Colonic mucosa (tissue), 4 donors: ENCODE measurements around the gene ESRP2. TPM values are rescaled to one million over a fixed set of nuclear protein-coding genes. Genes with fewer than 3 reads are reported as not detected.

Experiments
- DNase-seq: peaks from one replicate; pipeline ENCODE4 v3.0.0-alpha.2; 2020
- H3K27ac ChIP-seq: fragments of 200-600 bp; one replicate; pipeline ENCODE4 v1.8.0; 2021
- H3K27me3 ChIP-seq: fragments of 200-600 bp; one replicate; pipeline ENCODE4 v1.8.0; 2021
- H3K36me3 ChIP-seq: fragments of 200-600 bp; one replicate; pipeline ENCODE4 v1.8.0; 2021
- H3K4me1 ChIP-seq: fragments of 200-600 bp; one replicate; pipeline ENCODE4 v1.8.0; 2021; ENCODE audit warnings: mild to moderate bottlenecking
- H3K4me3 ChIP-seq: fragments of 200-600 bp; one replicate; pipeline ENCODE4 v1.8.0; 2021
- H3K9ac ChIP-seq, 2 donors: one replicate each; pipeline ENCODE4 v1.7.0; 2013; ENCODE audit warnings: control low read depth in 2 of 2, low read depth in 2 of 2, low read length in 2 of 2
- H3K9me3 ChIP-seq: fragments of 200-600 bp; one replicate; pipeline ENCODE4 v1.8.0; 2021
- intact Hi-C: fragments of 100-400 bp; cut with DNase I; formaldehyde crosslinking; loops from one replicate; pipeline ENCODE4 v1.14.1; 2022
- total RNA-seq, 2 donors: library from RNA; stranded (reverse); fragmentation: NEBNext Ultra II Directional in 1 of 2; extraction: Animal tissue kit (Norgen Biotek cat#: 25700) in 1 of 2; gene quantifications; one replicate each; pipeline ENCODE4 v1.2.1, GENCODE V29; 2021
- TF ChIP-seq, protein P1 (sequence below): fragments of 200-600 bp; IDR thresholded peaks from one replicate; pipeline ENCODE4 v1.8.0; 2022; ENCODE audit warnings: antibody characterized with exemption, mild to moderate bottlenecking
- donor health status: healthy.
- donor health status: DM: no; HTN: no; CAD: no.
- donor health status: DM: no; HTN: no; CAD: no.

The ESRP2 gene
- total RNA-seq, 2 donors from 2014 or later, result 76.6 to 119 TPM

DNA sequence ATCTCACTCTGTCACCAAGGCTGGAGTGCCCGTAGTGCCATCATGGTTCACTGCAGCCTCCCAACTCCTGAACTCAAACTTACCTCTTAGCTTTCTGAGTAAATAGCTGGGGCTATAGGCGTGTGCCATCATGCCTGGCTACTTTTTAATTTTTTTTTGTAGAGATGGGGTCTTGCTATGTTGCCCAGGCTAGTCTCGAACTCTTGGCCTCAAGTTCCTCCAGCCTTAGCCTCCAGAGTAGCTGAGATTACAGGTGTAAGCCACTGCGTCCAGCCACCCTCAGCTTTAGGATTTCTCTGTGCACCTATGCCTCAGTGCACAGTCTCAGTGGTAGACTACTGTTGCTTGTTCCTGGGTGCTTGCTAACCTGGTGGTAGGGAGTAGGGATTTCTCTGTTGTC lies 33.9 kb upstream of the ESRP2 start:
- Histone ChIP-seq H3K9me3 (no peaks in the 10 kb centered on the region), H3K4me3 (no peak overlapping the region), H3K27ac (no peak overlapping the region), H3K4me1 (peaks cover 12% of the 10 kb centered on the region), H3K36me3 (no peaks in the 10 kb centered on the region), H3K27me3 (no peaks in the 10 kb centered on the region), H3K9ac (no peak overlapping the region)
- intact Hi-C loops, result no loop called here
- no peak for DNase-seq
- TF ChIP-seq, protein P1, sequence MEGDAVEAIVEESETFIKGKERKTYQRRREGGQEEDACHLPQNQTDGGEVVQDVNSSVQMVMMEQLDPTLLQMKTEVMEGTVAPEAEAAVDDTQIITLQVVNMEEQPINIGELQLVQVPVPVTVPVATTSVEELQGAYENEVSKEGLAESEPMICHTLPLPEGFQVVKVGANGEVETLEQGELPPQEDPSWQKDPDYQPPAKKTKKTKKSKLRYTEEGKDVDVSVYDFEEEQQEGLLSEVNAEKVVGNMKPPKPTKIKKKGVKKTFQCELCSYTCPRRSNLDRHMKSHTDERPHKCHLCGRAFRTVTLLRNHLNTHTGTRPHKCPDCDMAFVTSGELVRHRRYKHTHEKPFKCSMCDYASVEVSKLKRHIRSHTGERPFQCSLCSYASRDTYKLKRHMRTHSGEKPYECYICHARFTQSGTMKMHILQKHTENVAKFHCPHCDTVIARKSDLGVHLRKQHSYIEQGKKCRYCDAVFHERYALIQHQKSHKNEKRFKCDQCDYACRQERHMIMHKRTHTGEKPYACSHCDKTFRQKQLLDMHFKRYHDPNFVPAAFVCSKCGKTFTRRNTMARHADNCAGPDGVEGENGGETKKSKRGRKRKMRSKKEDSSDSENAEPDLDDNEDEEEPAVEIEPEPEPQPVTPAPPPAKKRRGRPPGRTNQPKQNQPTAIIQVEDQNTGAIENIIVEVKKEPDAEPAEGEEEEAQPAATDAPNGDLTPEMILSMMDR, result no peak

DNA sequence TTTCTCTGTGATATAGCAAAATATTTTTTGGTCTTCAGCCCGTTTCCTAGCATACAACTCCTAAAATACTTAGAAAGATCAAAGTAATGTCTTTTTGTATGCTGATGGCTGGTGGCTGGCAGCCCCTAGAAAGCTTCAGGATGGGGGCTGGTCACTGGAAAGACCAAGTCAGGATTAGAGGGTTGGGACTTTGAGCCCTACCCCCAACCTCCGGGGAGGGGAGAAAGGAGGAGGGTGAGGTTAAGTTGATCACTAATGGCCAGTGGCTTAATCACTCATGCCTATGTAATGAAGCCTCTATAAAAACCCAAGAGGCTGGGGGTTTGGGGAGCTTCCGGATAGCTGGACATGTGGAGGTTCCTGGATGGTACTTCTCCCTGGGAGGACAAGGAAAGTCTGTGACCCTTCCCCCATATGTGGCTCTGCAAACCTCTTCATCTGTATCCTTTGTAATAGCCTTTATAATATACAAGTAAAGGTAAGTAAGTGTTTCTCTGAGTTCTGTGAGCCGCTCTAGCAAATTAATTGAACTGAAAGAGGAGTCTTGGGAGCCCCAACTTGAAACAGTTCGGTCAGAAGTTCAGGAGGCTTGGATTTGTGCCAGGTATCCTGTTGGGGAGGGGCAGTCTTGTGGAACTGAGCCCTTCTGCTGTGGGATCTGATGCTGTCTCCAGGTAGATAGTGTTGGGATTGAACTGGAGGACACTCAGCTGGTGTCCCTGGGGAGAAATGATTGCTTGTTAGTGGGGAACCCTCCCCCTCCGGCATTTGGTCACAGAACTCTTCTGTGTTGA lies 31.9 kb upstream of the ESRP2 start:
- peak; percentile 61 for DNase-seq
- intact Hi-C loops, result no loop called here
- no peak overlapping the region for H3K27ac ChIP-seq
- no peaks in the 10 kb centered on the region for H3K9me3 ChIP-seq
- no peaks in the 10 kb centered on the region for H3K36me3 ChIP-seq
- H3K27me3 ChIP-seq, result no peaks in the 10 kb centered on the region
- H3K4me1 ChIP-seq, result peaks cover 12% of the 10 kb centered on the region
- TF ChIP-seq, protein P1, result no peak
- no peak overlapping the region for H3K9ac ChIP-seq
- H3K4me3 ChIP-seq, result no peak overlapping the region

DNA sequence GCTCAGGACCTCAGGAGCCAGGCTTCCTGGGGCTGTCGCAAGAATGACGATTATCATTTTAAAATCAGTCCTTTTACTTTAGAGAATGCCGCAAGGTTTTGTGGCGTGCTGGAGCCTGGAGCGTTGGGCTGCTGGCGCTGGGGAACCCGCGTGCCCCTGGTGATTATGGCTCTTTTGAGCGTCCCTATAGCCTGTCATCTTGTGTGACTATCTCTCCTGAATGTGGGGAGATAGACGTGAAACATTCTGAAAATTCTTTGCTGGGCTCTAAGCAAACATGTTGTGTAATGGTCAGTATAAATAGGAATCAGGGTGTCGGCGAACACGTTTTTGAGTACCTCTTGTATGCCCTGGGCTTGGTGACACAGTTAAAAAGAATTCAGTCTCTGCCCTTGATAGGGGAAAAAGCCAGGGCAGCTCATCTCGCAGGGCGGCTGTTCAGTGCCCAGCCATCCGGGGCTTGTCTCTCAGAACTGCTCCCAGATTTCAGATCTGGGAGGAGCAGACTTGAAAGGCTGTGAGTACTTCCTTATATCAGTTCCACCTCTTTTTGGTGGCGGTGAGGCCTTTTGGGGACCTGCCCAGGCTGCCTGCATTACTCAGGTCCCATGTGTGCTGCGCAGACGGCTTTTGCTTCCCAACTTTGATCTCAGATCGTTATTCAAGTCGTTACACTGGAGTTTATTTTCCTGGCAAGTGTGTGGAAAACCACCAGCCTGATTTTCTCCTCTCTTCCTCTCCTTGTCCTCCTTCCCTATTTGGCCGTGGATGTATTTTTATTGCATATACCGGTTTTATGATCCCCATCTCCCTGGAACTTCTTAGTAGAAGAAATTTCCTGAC lies 29.4 kb upstream of the ESRP2 start:
- Histone ChIP-seq H3K36me3 (no peaks in the 10 kb centered on the region), H3K27ac (peak overlapping the region; percentile 91), H3K4me3 (peak overlapping the region; percentile 83), H3K9me3 (no peaks in the 10 kb centered on the region), H3K9ac (peak overlapping the region; percentile 98), H3K27me3 (no peaks in the 10 kb centered on the region), H3K4me1 (peaks cover 6% of the 10 kb centered on the region)
- TF ChIP-seq, protein P1, result no peak
- peak; percentile 80 for DNase-seq
- intact Hi-C loops, result no loop called here

DNA sequence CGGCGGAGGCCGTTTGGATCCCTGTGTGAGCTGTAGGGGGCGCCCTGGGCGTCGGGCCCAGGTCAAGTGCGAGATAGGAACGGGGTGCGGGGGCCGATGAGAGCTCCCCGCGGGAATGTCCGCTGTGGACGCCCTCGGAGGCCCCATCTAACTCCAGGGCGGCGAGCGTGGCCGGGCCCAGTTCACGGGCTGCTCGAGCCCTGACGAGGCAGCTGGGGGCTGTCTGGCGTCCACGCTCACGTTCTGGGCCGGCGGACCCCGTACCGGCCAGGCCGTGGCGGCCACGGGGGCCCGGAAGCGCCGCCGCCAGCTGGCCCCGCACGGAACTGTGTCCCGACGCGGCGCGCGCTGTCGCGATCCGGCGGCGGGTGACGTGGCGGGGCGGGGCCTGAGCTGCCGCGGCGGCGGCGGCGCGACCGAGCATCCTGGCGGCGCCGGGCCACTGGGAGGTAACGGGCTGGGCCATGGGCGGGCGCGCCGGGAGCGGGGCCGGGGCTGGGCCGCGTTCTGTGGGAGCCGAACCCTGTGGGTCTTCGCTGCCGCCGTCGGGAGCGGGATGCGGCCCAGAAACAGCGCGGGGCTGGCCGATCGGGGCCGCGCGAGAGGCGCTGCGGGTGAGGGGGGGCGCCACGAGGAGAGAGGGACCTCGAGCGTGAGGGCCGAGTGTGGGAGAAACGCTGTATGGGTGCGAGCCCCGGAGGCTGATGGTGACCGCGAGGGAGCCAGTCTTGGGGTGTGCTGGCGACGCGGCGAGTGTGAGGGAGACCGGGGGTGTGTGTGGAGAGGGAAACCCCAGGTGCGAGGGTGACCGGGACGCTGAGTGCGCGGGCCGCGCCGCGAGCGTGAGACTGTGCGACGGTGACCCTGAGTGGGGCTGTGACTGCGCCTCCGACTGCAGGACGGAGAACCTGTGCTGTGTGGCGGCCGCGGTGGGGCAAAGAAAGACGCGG lies 28.5 kb upstream of the ESRP2 start, which contains the start of gene SLC7A6:
TSS of gene SLC7A6 (plus strand) at position 399 of the 950 bp plus-strand sequence. CDS start 10,201 bp downstream, outside the sequence.
- intact Hi-C loops, result loop anchor here (5.0 kb wide), 1 partner anchor 48 kb away; the partner anchor contains the start of genes PRMT7 and SLC7A6OS
- no peaks in the 10 kb centered on the region for H3K27me3 ChIP-seq
- peak within 1 kb of the TSS; percentile 83 for H3K4me3 ChIP-seq
- peak within 1 kb of the TSS; percentile 98 for H3K9ac ChIP-seq
- H3K4me1 ChIP-seq, result peaks cover 6% of the 10 kb centered on the region
- peak; percentile 82 for DNase-seq
- H3K27ac ChIP-seq, result peak within 1 kb of the TSS; percentile 91
- TF ChIP-seq, protein P1, result peak; percentile 65
- no peaks in the 10 kb centered on the region for H3K36me3 ChIP-seq
- no peaks in the 10 kb centered on the region for H3K9me3 ChIP-seq
